Ecto neural progenitor cell (in vitro differentiated cells): Measurements from ENCODE around the gene OGFR.

Source experiments
- DNase-seq: peaks from one replicate; pipeline ENCODE4 v3.0.0-alpha.2; 2018; ENCODE audit warnings: low spot score

OGFR gene

GRCh38 chr20:62804627-62805154 is at the start of gene OGFR:
Gene OGFR, plus strand, starts transcription at chr20:62804835. Its CDS starts 25 bp downstream, at chr20:62804860.
- no peak for DNase-seq

- DNase-seq: no peak
Measured at GRCh38 chr20:62754991-62755356, 49.7 kb upstream of the OGFR start.

- DNase-seq: no peak
Measured at GRCh38 chr20:62755817-62756724, 48.6 kb upstream of the OGFR start.

DNA sequence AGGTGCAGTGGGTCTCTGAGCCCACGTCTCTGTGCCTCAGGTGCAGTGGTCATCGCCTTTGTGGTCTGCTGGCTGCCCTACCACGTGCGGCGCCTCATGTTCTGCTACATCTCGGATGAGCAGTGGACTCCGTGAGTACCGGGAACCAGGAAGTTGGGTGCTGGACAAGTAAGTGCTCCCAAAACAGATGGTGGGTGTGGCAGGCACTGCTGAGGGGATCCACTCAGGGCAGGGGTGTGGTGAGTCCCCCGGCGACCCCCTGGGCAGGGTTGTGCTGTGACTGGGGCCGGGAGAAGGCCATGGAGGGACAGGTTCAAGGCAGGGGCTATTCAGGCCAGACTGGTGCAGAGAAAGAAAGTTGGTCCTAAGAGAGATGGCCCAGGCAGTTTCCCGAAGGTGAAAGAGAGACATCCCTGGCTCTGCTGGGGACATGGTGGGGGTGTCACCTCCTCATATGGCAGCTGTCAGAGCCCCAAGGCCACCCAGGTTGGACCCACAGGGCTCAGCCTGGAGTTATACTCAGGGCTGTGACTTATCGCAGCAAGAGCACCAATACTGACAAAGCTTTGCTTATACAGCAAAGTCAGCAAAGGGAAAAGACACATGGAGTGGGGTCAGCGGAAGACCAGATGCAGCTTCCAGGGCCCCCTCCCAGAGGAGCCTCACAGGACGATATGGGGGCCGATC is 46.3 kb upstream of the OGFR start:
- DNase-seq: no peak

DNA sequence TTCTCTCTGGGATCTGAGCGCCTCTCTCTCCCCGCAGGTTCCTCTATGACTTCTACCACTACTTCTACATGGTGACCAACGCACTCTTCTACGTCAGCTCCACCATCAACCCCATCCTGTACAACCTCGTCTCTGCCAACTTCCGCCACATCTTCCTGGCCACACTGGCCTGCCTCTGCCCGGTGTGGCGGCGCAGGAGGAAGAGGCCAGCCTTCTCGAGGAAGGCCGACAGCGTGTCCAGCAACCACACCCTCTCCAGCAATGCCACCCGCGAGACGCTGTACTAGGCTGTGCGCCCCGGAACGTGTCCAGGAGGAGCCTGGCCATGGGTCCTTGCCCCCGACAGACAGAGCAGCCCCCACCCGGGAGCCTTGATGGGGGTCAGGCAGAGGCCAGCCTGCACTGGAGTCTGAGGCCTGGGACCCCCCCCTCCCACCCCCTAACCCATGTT is 44.6 kb upstream of the OGFR start:
- no peak for DNase-seq

DNA sequence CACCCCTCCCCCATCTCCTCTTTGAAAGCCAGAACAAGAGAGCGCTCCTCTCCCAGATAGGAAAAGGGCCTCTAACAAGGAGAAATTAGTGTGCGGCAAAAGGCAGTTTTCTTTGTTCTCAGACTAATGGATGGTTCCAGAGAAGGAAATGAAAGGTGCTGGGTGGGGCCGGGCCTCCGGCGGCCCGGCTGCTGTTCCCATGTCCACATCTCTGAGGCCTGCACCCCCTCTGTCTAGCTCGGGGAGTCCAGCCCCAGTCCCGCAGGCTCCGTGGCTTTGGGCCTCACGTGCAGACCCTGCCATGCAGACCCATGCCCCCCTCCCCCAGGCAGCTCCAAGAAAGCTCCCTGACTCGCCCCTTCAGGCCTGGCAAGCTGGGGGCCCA is 44.2 kb upstream of the OGFR start:
- DNase-seq: no peak

GRCh38 chr20:62760856-62761758 is 43.5 kb upstream of the OGFR start:
- DNase-seq: no peak

GRCh38 chr20:62761759-62762131 is 42.9 kb upstream of the OGFR start:
- DNase-seq: no peak

GRCh38 chr20:62762376-62762775 is 42.3 kb upstream of the OGFR start:
- DNase-seq: no peak

GRCh38 chr20:62762801-62763368 is 41.8 kb upstream of the OGFR start:
- DNase-seq: no peak

GRCh38 chr20:62763404-62763803 is 41.2 kb upstream of the OGFR start:
- DNase-seq: no peak

- no peak for DNase-seq
Measured at GRCh38 chr20:62764156-62764935, 40.3 kb upstream of the OGFR start.

DNA sequence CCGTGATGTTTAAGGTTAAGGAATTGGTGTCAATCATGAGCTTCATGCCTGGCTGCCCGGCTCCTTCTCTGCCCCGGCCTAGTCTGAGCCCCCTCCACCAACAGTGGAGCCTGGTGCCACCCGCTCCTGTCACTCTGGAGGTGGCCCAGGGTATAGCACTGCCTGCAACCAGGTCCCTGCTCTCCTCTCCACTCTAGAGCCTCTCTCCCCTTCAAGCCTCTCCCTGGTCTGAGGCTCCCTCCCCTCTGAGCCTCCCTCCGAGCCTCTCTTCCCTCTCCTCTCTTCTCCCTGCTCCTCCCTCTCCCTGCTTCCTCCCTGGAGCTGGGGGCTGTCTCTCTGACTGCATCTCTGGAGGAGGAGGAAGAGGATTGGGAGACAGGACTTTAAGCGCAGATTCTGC is 39.6 kb upstream of the OGFR start:
- no peak for DNase-seq

DNA sequence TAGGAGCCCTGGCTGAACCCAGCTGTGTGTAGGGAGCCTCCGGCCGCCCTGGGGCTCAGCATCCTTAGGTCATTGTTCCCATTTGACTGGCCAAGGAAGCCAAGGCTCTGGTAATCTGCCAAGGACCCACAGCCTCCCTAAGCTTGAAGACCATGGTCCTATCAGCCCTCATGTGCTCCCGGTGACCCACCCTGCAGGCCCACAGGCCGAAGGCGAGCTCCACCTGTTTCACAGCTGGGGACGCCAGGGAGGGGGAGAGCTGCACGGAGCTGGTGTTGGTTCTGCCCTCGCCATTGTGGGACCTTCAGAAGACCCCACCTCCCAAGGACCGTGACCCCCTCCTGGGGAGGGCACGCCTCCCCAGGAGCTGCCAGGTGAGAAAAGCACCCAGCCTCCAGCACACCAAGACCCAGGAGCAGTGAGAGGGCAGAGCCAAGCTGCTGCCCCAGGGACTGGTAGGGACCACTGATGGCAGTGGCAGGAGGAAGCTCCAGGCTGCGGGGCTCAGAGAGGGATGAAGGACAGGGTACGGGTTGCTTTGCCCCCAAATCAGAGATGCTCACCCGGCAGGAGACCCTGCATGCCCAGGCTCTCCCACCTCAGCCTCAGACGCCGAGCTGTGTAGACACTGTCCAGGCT is 39.1 kb upstream of the OGFR start:
- DNase-seq: no peak

GRCh38 chr20:62766071-62766450 is 38.6 kb upstream of the OGFR start:
- no peak for DNase-seq

DNA sequence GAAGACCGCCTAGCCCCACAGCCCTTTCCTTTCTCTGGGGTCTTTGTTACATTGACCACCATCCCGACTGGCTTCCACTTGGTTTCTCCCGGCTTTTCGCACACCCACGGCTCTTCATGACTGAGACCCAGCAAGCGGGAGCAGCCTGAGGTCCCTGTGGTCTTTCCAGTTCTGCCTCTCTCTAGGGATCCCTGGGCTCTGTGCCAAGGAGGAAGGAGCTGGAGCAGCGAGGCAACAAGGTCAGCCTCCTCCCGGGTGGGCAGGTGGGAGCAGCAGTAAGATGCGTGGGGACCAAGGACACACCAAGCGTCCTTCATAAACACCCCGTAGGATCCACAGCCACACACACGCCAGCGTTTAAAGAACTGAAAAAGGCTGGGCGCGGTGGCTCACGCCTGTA is 37.9 kb upstream of the OGFR start:
- DNase-seq: no peak

GRCh38 chr20:62768234-62768546 is 36.4 kb upstream of the OGFR start:
- DNase-seq: no peak

- DNase-seq: no peak
Measured at GRCh38 chr20:62768551-62769287, 35.9 kb upstream of the OGFR start.

- no peak for DNase-seq
Measured at GRCh38 chr20:62769346-62770071, 35.1 kb upstream of the OGFR start.
